Fibroblast of lung (primary cell): ENCODE results near the gene COLGALT1.

Experiments used
- CTCF ChIP-seq, 2 donors: IDR thresholded peaks in 1 of 2; conservative IDR thresholded peaks in 1 of 2; 1 replicate in 1 of 2; 2 replicates in 1 of 2; pipeline ENCODE4 v1.5.1; 2011 to 2012; ENCODE audit warnings: low read length in 2 of 2, control low read depth in 1 of 2, inconsistent platforms in 1 of 2, low read depth in 1 of 2, mild to moderate bottlenecking in 1 of 2
- EZH2 ChIP-seq: IDR thresholded peaks from 2 replicates; pipeline ENCODE4 v1.5.1; 2012; ENCODE audit warnings: low read length, control low read depth, mild to moderate bottlenecking; ENCODE audit errors: missing control alignments

DNA sequence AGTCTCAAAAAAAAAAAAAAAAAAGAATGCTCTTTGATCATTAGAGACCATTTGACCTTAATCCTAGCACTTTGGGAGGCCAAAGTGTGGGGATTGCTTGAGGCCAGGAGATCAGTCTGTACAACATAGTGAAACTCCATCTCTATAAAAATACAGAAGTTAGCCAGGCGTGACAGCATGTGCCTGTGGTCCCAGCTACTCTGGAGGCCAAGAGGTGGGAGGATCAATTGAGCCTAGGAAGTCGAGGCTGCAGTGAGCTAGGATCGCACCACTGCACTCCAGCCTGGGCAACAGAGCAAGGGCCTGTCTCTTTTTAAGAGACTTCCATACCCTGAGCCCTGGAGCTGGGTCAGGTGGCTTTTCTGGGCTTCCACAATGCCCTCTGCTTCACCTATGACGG, 11.5 kb upstream of the COLGALT1 start:
- TF ChIP-seq CTCF (conservative IDR thresholded peaks at IDR 0.05 in 1 of 2, IDR thresholded peaks at IDR 0.05 in 1 of 2; ENCODE audit: low read depth in 1 of 2, low read length in 2 of 2) (no peak), EZH2 (no peak)
